Stimulated activated effector memory CD8-positive, alpha-beta T cell treated with anti-CD3 and anti-CD28 coated beads, Interleukin-12 subunit alpha, Interleukin-12 subunit beta, amount 100 ng/mL, for 72 hours (primary cell): Measurements from ENCODE around the gene SLF2.
"Not testable (repeated sequence)": the region's sequence is repeated elsewhere in the genome, so short reads cannot be mapped to it uniquely, and the experiment has no call there.

Experiments
- ATAC-seq: fragments of 150-1000 bp; cut with Tn5 transposase; 2 replicates; pipeline ENCODE4 v1.10.0; 2021
- DNase-seq, 2 donors: peaks; one replicate each; pipeline ENCODE4 v3.0.0; 2021 to 2022; ENCODE audit warnings: low spot score in 2 of 2
- H3K27ac Mint-ChIP-seq: one replicate; pipeline ENCODE4 v1.8.0; 2022; ENCODE audit warnings: mild to moderate bottlenecking, mixed read lengths
- H3K36me3 Mint-ChIP-seq: one replicate; pipeline ENCODE4 v1.8.0; 2022; ENCODE audit warnings: mild to moderate bottlenecking, mixed read lengths
- H3K4me1 Mint-ChIP-seq: one replicate; pipeline ENCODE4 v1.8.0; 2022; ENCODE audit warnings: mixed read lengths
- H3K4me3 Mint-ChIP-seq: one replicate; pipeline ENCODE4 v1.8.0; 2022; ENCODE audit warnings: mild to moderate bottlenecking, mixed read lengths
- H3K9me3 Mint-ChIP-seq: one replicate; pipeline ENCODE4 v1.8.0; 2022; ENCODE audit warnings: mixed read lengths

SLF2 gene

DNA sequence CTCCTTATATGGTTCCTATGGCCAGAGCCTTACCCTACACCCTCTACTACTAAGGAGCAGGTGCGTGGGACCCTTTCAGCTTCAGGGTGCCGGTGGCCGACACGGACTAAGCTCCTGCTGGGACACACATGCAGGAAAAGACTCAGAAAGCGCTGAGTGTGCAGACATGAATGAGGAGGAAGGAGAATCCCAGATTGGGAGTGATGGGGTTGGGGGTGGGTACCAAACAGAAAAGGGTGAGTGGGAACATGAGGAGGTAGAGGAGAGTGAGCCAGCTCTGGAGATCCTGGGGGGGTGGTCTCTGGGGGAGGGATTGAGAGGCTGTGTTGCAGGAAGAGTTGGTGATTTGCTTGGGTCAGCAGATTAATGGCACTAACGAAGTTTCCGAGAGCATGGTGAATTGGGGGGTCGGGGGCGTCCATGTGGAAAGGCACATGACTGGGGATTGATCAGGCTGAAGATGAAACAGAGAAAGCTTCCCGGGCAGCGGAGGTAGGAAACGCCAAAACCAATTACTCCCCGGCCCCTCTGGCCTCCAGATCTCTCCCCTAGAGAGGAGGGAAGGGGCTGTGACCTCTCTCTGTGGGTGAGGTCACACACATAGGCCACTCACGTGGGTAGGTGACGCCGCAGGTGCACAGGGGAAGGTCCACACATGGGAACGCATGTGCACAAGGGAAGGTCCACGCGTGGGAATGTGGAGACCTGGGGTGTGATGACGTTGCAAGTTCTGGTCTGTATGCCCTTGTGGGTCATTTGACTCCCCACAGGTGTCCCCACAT, 37.9 kb upstream of the SLF2 start:
- no peak for ATAC-seq
- H3K27ac Mint-ChIP-seq, result no peak overlapping the region
- no peaks in the 10 kb centered on the region for H3K9me3 Mint-ChIP-seq
- H3K4me3 Mint-ChIP-seq, result no peak overlapping the region
- H3K36me3 Mint-ChIP-seq, result no peaks in the 10 kb centered on the region
- no peak for DNase-seq
- H3K4me1 Mint-ChIP-seq, result no peaks in the 10 kb centered on the region

DNA sequence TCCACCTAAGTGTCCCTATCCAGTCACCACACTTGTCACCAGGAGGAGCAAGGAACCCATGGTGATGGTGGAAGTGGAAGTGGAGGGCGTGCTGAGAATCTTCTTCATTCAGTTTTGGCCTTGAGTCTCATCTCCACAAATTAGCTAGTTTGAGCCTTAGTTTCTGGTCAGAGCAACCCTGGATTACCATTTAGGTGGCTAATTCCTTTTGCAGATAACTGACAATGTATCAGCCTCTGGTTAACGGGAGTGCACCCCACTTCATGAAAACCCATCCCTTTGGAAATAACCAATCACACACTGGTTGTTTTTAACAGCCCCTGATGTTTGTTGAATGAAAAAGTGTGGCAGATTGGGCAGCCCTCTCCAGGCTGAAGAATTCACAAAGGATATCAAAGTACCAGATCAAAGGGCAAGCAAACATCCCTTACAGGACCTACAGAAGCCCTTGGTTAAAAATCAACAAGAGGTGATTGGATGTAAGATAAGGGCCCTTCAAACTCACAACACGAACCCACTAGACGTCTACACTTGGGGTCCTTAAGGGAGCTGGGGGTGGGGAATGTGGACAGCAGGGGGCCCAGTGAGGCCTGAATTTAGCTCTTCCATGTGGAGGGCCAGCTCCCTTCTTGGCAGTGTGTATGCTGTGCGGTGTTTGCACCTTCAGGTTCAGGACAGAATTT, 37.1 kb upstream of the SLF2 start:
- H3K9me3 Mint-ChIP-seq, result no peaks in the 10 kb centered on the region
- ATAC-seq, result no peak
- DNase-seq, result no peak
- no peaks in the 10 kb centered on the region for H3K36me3 Mint-ChIP-seq
- no peak overlapping the region for H3K4me3 Mint-ChIP-seq
- no peak overlapping the region for H3K27ac Mint-ChIP-seq
- no peaks in the 10 kb centered on the region for H3K4me1 Mint-ChIP-seq

DNA sequence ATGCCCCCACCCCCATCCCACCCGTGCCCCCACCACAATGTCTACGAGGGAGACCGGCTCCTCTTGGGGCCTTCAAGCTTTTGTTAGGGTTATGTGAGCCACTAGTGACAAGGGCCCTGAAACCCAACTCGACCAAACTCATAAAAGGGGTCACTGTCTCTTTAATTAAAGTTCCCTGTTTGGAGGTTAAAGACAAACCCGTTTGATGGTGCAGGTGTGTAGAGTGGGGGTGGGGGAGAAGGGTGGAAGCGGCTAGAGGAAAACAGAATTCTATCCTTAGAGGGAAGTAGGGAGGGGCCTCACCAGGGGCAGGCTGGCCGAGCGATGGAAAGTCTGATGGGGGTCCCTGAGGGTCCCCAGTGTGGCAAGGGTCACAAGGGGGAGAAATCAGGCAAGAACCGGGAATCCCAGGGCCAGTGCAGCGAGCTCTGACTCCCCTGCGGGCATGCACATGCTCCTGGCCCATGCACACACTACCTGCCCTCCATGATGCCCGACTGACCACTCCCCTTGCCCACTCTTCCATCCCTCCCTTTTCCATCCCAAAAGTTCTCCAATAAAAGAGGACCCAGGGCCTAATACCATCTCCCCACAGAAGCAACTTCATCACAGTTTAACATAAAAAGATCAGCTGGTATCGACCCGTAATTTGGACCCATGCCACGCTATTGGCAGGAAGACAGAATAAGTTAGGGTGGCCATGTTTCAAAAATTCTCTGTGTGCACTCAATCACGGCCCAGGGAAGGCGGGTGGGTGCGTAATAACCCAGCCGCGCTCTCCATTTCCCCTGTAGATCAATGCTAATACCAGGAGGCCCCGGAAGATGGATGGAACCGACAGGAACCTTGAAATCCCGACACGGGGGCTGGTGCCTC, 35.9 kb upstream of the SLF2 start:
- DNase-seq, result no peak
- no peaks in the 10 kb centered on the region for H3K4me1 Mint-ChIP-seq
- no peak overlapping the region for H3K27ac Mint-ChIP-seq
- no peaks in the 10 kb centered on the region for H3K9me3 Mint-ChIP-seq
- ATAC-seq, result no peak
- no peak overlapping the region for H3K4me3 Mint-ChIP-seq
- H3K36me3 Mint-ChIP-seq, result no peaks in the 10 kb centered on the region

DNA sequence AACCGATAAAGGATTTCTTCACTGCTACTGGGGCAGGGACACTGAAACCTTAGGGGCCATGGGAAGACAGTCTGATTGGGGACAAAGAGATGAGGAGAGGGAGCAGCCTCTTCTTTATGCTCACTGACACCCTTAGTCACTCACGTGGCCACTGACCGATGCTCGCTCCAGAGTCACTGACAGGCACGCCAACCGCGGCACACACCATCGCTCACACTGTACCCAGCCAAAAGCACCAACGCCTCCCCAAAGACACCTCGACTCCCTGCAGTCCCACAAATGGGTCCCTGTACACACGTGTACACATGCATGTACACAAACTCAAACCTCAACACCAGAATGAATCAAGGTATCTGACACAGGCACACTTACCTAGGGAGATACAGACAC, 35.3 kb upstream of the SLF2 start:
- Mint-ChIP-seq H3K9me3 (no peaks in the 10 kb centered on the region), H3K27ac (no peak overlapping the region), H3K4me1 (no peaks in the 10 kb centered on the region), H3K4me3 (no peak overlapping the region), H3K36me3 (no peaks in the 10 kb centered on the region)
- no peak for ATAC-seq
- DNase-seq, result no peak

DNA sequence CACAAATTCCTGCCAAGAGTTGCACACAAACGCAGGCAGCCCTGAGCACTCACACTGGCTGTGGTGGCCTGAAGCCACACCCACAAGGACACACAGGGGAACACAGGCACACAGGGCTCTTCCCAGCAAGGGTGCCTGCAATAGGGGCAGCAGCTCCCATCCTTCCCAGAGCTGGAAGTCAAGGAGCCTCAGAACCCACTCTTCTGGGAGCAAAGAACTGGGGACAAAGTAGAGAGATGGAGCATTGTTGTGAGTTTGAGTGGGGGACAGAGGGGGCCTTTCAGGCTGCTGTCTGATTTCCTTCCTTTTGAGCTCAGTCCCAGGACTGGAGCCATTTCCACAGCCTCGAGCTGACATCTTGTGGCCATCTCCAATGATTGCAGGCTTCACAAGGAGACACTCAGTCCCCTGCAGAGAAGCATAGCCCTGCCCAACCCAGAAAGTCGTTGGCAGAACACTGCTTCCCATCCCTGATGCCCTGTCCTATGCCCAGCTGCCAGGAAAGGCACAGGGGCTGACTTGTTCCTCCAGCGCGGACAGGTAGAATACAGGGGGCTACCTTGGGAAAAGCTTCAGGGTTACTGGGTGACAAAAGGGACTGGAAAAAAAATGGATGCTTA, 34.4 kb upstream of the SLF2 start:
- no peaks in the 10 kb centered on the region for H3K9me3 Mint-ChIP-seq
- H3K36me3 Mint-ChIP-seq, result no peaks in the 10 kb centered on the region
- no peak overlapping the region for H3K4me3 Mint-ChIP-seq
- ATAC-seq (peak; percentile 74), DNase-seq (peak in 1 of 2 donors; percentile 59)
- no peak overlapping the region for H3K27ac Mint-ChIP-seq
- H3K4me1 Mint-ChIP-seq, result no peaks in the 10 kb centered on the region

DNA sequence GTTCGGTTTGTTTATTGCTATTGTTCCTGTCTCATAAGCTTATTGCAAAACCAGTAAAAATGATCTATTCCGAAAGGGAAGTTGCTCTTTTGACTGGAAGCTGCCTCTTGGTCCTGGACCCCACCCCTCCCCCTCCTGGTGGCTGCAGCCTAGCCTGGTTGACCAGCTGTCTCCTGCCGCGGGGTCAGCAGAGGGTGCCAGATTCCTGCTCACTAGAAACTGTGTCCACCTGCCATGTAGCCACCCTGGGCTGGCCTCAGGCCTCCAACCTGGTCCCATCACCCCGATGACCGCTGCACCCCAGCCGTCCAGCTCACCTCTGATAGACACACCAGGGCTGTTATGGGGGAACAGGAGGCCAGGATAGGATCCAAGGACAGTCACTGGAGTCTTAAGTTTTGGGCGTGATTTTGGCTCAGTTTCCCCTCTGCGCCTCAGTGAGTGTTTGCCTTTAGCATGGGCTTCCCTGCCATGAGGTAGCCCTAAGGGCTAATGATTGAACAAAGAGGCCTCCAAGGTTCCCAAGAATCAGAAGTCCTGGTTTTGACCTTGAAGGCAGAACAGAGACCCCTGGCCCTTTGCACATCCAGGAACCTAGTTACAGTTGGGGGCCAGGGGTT, 32.9 kb upstream of the SLF2 start:
- H3K27ac Mint-ChIP-seq, result no peak overlapping the region

DNA sequence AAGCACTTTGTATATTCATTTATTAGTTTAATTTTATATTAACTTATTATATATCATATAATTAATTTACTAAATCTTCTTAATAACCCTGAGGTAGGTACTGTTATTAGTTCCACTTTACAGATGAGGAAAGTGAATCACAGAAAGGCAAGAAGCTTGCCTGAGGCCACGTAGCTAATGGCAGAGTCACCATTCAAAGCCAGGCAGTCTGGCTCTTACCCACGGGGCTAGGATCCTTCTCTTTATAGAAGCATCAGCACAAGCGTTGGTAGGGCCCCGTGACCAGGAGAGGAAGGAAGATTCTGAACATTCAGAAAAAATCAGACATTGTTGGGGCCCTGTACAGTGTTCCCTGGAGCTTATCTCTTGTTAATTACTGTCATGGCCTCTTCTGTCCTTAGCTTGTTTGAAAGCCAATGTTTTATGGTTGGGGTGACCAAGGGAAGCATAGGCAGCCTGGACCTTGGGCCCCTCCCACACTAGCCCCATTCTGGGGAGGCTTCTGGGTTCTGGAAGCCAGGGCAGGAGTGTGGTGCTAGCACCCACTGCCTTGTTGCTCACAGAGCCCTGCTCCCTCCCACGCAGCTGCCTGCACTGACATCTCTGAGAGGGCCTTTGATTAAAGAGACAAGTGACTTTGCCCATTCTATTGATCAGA, 31.1 kb upstream of the SLF2 start:
- no peaks in the 10 kb centered on the region for H3K9me3 Mint-ChIP-seq
- ATAC-seq (no peak), DNase-seq (no peak)
- H3K4me3 Mint-ChIP-seq, result no peak overlapping the region
- H3K4me1 Mint-ChIP-seq, result no peaks in the 10 kb centered on the region
- no peak overlapping the region for H3K27ac Mint-ChIP-seq
- H3K36me3 Mint-ChIP-seq, result no peaks in the 10 kb centered on the region

More for the DNA sequence above, 32.9 kb upstream of the SLF2 start:
- H3K9me3 Mint-ChIP-seq, result no peaks in the 10 kb centered on the region
- ATAC-seq (no peak), DNase-seq (no peak)
- no peaks in the 10 kb centered on the region for H3K36me3 Mint-ChIP-seq
- H3K4me1 Mint-ChIP-seq, result no peaks in the 10 kb centered on the region
- no peak overlapping the region for H3K4me3 Mint-ChIP-seq

DNA sequence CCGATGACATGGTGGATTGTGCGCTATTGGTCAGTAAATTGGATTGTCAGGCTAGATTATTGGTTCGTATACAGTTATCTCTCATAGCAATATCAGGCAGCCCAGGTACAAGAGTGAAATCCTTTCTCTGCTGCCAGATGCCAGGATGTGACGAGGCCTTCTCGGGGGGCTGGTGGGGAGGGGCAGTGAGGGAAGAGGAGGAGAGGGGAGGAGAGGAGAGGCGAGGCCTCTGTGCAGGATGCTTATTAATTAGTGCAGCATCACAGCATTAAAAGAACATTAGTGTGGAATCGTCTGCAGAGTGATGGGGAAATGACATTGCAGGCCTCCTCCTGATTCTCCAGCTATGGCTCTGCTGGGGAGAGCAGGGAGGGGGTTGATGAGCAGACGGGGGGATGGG, 30.5 kb upstream of the SLF2 start:
- H3K4me1 Mint-ChIP-seq, result no peaks in the 10 kb centered on the region
- H3K4me3 Mint-ChIP-seq, result no peak overlapping the region
- H3K9me3 Mint-ChIP-seq, result no peaks in the 10 kb centered on the region
- H3K36me3 Mint-ChIP-seq, result no peaks in the 10 kb centered on the region
- no peak overlapping the region for H3K27ac Mint-ChIP-seq
- DNase-seq, result no peak
- ATAC-seq, result no peak

DNA sequence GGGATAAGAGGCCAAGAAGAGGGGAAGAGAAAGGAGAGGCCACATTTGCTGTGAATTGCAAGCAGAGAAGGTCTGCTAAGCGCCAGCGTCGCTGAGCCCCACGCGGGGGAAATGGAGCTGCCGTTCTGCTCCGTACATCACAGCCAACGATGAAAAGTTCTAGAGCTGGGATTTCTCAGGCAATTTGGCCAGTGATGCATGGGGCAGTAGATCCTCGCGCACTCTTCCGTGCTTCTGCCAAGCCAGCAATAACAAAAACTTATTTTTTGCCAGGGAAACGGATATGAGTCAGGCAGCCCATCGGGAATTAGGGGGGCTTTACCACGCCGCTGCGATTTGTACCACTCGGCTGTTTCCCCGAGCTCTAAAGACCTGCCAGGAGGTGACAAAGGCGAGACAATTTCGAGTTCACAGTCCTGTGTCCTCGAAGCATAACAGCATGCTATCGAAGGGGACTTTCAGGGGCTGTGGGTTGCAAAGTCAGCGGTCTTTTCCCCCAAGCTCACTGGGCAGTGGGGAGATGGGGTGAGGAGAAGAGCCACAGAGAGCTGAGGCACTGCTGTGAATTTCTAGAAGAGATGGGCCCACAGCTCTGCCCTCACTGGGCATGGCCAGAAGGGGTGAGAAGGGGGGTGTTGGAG, 30.0 kb upstream of the SLF2 start:
- Mint-ChIP-seq H3K4me1 (no peaks in the 10 kb centered on the region), H3K27ac (no peak overlapping the region), H3K36me3 (no peaks in the 10 kb centered on the region), H3K4me3 (no peak overlapping the region), H3K9me3 (no peaks in the 10 kb centered on the region)
- no peak for DNase-seq
- ATAC-seq, result no peak

DNA sequence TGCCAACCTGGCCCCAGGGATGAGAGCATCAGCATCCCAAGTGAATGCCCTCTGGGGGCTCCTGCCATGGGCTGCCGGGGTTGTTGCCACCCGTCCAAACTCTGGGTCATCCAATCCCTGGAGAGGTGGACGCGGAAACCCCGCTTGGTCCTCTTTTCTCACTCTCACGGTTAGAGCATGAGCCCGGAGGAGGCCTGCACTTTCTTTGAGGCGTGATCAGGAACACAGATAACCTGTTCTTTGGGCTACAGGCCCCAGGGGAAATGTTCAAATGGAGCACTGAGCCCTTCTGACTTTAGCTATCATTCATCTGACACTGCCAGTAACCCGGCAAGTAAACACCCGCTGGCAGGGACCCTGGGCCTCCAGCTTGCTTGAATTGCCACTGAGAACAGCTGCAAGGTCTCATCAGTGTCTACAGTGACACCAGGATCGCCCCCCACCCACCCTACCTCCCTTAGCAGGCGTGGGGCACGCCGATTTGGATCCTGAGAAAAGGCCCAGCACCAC, 29.4 kb upstream of the SLF2 start:
- DNase-seq (no peak), ATAC-seq (no peak)
- Mint-ChIP-seq H3K27ac (no peak overlapping the region), H3K36me3 (no peaks in the 10 kb centered on the region), H3K4me1 (no peaks in the 10 kb centered on the region), H3K9me3 (no peaks in the 10 kb centered on the region), H3K4me3 (no peak overlapping the region)

DNA sequence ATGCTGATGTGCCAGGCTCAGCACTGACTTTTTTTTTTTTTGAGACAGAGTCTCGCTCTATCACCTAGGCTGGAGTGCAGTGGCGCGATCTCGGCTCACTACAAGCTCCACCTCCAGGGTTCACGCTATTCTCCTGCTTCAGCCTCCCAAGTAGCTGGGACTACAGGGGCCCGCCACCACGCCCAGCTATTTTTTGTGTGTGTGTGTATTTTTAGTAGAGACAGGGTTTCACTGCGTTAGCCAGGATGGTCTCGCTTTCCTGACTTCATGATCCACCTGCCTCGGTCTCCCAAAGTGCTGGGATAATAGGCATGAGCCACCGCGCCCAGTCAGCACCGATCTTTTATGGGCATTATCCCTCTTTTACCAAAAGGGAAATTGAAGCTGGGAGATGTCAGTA, 27.2 kb upstream of the SLF2 start:
- H3K9me3 Mint-ChIP-seq, H3K4me1 Mint-ChIP-seq, H3K4me3 Mint-ChIP-seq, H3K27ac Mint-ChIP-seq, DNase-seq, H3K36me3 Mint-ChIP-seq, ATAC-seq: not testable (repeated sequence)

DNA sequence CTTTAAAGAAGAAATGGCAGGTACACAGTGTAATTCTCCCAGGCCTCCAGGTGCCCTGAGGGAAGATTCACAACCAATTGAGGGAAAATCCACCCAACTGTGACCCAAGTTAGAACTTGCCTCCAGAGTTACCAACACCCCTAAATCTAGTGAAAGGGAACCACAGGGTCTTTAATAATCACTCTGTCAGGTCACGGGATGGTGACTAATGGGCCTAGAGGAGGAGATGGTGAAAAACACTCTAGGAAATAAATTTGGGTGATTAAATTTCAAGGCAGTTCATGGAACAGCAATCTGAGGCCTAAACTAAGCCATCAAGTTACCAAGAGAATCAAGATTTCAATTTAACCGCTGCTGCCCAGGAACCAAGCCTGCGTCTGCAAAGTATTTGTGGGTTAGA, 26.7 kb upstream of the SLF2 start:
- ATAC-seq (no peak), DNase-seq (no peak)
- no peak overlapping the region for H3K4me3 Mint-ChIP-seq
- H3K9me3 Mint-ChIP-seq, result no peaks in the 10 kb centered on the region
- no peaks in the 10 kb centered on the region for H3K4me1 Mint-ChIP-seq
- H3K36me3 Mint-ChIP-seq, result no peaks in the 10 kb centered on the region
- H3K27ac Mint-ChIP-seq, result no peak overlapping the region

DNA sequence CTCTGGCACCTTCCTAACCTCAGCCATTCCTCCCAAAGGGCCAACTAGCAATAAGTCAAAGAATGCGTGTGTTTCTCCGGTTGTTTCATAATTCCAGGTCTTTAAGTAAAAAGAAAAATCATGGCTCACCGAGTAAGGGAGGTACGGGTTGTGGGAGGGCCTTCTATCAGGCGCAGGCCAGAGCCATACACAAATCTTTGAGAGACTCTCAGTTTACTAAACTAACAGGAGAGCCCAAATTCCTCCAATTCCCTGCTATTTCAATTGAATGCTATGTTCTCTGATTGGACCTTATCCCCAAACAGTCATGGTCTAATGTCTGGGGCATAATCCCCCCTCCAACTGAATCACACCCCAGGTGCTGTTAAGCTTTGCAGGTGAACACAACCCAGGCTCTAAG, 26.2 kb upstream of the SLF2 start:
- DNase-seq (no peak), ATAC-seq (no peak)
- H3K36me3 Mint-ChIP-seq, result no peaks in the 10 kb centered on the region
- no peak overlapping the region for H3K27ac Mint-ChIP-seq
- H3K9me3 Mint-ChIP-seq, result no peaks in the 10 kb centered on the region
- H3K4me3 Mint-ChIP-seq, result no peak overlapping the region
- no peaks in the 10 kb centered on the region for H3K4me1 Mint-ChIP-seq

DNA sequence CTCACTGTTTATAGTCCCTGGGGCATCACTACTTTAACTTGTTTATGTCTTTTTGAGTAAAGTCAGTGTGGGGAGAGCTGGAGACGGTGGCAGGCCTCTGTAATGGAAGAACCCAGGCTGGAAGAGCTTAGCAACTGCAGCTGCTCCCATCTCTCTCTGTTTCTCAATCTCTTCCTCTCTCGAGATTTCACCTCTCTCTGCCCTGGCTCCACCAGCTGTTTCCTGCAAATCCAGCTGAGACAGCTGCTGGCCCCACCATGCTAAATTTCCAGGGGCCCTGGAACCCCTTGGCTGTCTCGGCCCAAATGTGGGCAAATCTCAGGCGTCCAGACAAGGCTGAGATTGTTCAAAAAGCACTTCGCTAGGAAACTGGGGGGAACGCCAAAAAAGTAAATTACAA, 25.8 kb upstream of the SLF2 start:
- Mint-ChIP-seq H3K36me3 (no peaks in the 10 kb centered on the region), H3K4me1 (no peaks in the 10 kb centered on the region), H3K27ac (no peak overlapping the region), H3K9me3 (no peaks in the 10 kb centered on the region), H3K4me3 (no peak overlapping the region)
- ATAC-seq (no peak), DNase-seq (no peak)
